Germinal center (tissue), 1 donor: ENCODE data around the gene IL4R.
"Not testable (repeated sequence)": the region's sequence is repeated elsewhere in the genome, so short reads cannot be mapped to it uniquely, and the experiment has no call there.

Source experiments
- DNase-seq: peaks from one replicate; pipeline ENCODE4 v3.0.0; 2012; ENCODE audit warnings: mixed read lengths, low spot score

The IL4R gene

GRCh38 chr16:27288313-27288712 lies 25.5 kb upstream of the IL4R start:
- DNase-seq = not testable (repeated sequence)

GRCh38 chr16:27289669-27290068 lies 24.1 kb upstream of the IL4R start:
- no peak for DNase-seq

- DNase-seq = no peak
Measured at GRCh38 chr16:27290562-27290961, 23.2 kb upstream of the IL4R start.

- DNase-seq = no peak
Measured at GRCh38 chr16:27291106-27291505, 22.7 kb upstream of the IL4R start.

GRCh38 chr16:27291722-27292240 lies 22.0 kb upstream of the IL4R start:
- DNase-seq = no peak

- DNase-seq = no peak
Measured at GRCh38 chr16:27293343-27293742, 20.4 kb upstream of the IL4R start.

GRCh38 chr16:27298132-27298531 lies 15.6 kb upstream of the IL4R start:
- peak; percentile 58 for DNase-seq

- DNase-seq = peak; percentile 38
Measured at GRCh38 chr16:27301236-27301861, 12.4 kb upstream of the IL4R start.

GRCh38 chr16:27302126-27302525 lies 11.6 kb upstream of the IL4R start:
- DNase-seq = peak; percentile 70

- DNase-seq = no peak
Measured at GRCh38 chr16:27303256-27304100, 10.3 kb upstream of the IL4R start.

- DNase-seq = no peak
Measured at GRCh38 chr16:27304102-27304501, 9.7 kb upstream of the IL4R start.

- DNase-seq = no peak
Measured at GRCh38 chr16:27304881-27305745, 8.7 kb upstream of the IL4R start.

GRCh38 chr16:27305839-27306442 lies 7.8 kb upstream of the IL4R start:
- DNase-seq = no peak

GRCh38 chr16:27308792-27309191 lies 5.0 kb upstream of the IL4R start:
- DNase-seq = no peak

GRCh38 chr16:27310576-27311447 lies 3.0 kb upstream of the IL4R start:
- no peak for DNase-seq

GRCh38 chr16:27311448-27311830 lies 2.3 kb upstream of the IL4R start:
- no peak for DNase-seq

GRCh38 chr16:27311897-27312303 lies 1.9 kb upstream of the IL4R start:
- no peak for DNase-seq

- no peak for DNase-seq
Measured at GRCh38 chr16:27312580-27313421, 973 bp upstream of the IL4R start.

- peak; percentile 33 for DNase-seq
Measured at GRCh38 chr16:27314161-27314723, 468 bp downstream of the IL4R start.

- no peak for DNase-seq
Measured at GRCh38 chr16:27314986-27315332, 1.2 kb downstream of the IL4R start.
